Liver (tissue), 9 donors: ENCODE results near the gene LLGL2. TPM values are rescaled to one million over a fixed set of nuclear protein-coding genes. Genes with fewer than 3 reads are reported as not detected.

Source experiments
- DNase-seq: peaks from one replicate; pipeline ENCODE4 v3.0.0-alpha.2; 2017; ENCODE audit warnings: low spot score
- H3K27ac ChIP-seq, 2 donors: one replicate each; pipeline ENCODE4 v1.7.0; 2013; ENCODE audit warnings: inconsistent platforms in 2 of 2, low read length in 2 of 2, control low read depth in 1 of 2, low read depth in 1 of 2, mild to moderate bottlenecking in 1 of 2
- H3K27me3 ChIP-seq, 4 donors: one replicate each; pipeline versions ENCODE4 v1.6.1 to v1.7.0; 2013; ENCODE audit warnings: low read length in 3 of 4, inconsistent platforms in 1 of 4, mild to moderate bottlenecking in 1 of 4, moderate library complexity in 1 of 4; ENCODE audit not compliant: control insufficient read depth in 4 of 4, insufficient read depth in 4 of 4
- H3K36me3 ChIP-seq, 4 donors: one replicate each; pipeline versions ENCODE4 v1.6.1 to v1.7.0; 2013; ENCODE audit warnings: low read length in 3 of 4, mild to moderate bottlenecking in 3 of 4, low read depth in 1 of 4, moderate library complexity in 1 of 4; ENCODE audit not compliant: control insufficient read depth in 4 of 4, insufficient read depth in 3 of 4
- H3K4me1 ChIP-seq, 4 donors: one replicate each; pipeline versions ENCODE4 v1.6.1 to v1.7.0; 2013; ENCODE audit warnings: low read length in 3 of 4, mild to moderate bottlenecking in 3 of 4, moderate library complexity in 1 of 4; ENCODE audit not compliant: control insufficient read depth in 4 of 4, insufficient read depth in 4 of 4
- H3K4me3 ChIP-seq, 3 donors: one replicate each; pipeline versions ENCODE4 v1.6.1 to v1.7.0; 2013; ENCODE audit warnings: low read length in 3 of 3, control low read depth in 1 of 3, low read depth in 1 of 3, mild to moderate bottlenecking in 1 of 3
- H3K9ac ChIP-seq, 2 donors: one replicate each; pipeline ENCODE4 v1.7.0; 2013; ENCODE audit warnings: low read length in 2 of 2, mild to moderate bottlenecking in 2 of 2, moderate library complexity in 2 of 2, control low read depth in 1 of 2, low read depth in 1 of 2
- H3K9me3 ChIP-seq, 4 donors: one replicate each; pipeline versions ENCODE4 v1.6.1 to v1.7.0; 2013; ENCODE audit warnings: low read length in 3 of 4; ENCODE audit not compliant: control insufficient read depth in 4 of 4
- FOXA1 ChIP-seq: IDR thresholded peaks from 2 replicates; pipeline ENCODE4 v1.6.1; 2016; ENCODE audit warnings: antibody characterized with exemption
- FOXA2 ChIP-seq: IDR thresholded peaks from 2 replicates; pipeline ENCODE4 v1.6.1; 2016; ENCODE audit warnings: antibody characterized with exemption
- GABPA ChIP-seq, 2 donors: IDR thresholded peaks in 1 of 2; conservative IDR thresholded peaks in 1 of 2; 2 replicates each; pipeline ENCODE4 v1.6.1; 2016; ENCODE audit warnings: antibody characterized with exemption in 2 of 2, mild to moderate bottlenecking in 1 of 2, moderate library complexity in 1 of 2
- HNF4A ChIP-seq, 2 donors: conservative IDR thresholded peaks; 2 replicates each; pipeline ENCODE4 v1.6.1; 2016; ENCODE audit warnings: antibody characterized with exemption in 2 of 2, mild to moderate bottlenecking in 2 of 2
- HNF4G ChIP-seq: IDR thresholded peaks from 2 replicates; pipeline ENCODE4 v1.6.1; 2016; ENCODE audit warnings: antibody characterized with exemption
- JUND ChIP-seq, 2 donors: IDR thresholded peaks; 2 replicates each; pipeline ENCODE4 v1.6.1; 2016; ENCODE audit warnings: antibody characterized with exemption in 2 of 2
- NR2F2 ChIP-seq: IDR thresholded peaks from 2 replicates; pipeline ENCODE4 v1.6.1; 2016; ENCODE audit warnings: antibody characterized with exemption
- RAD21 ChIP-seq, 2 donors: IDR thresholded peaks; 2 replicates each; pipeline ENCODE4 v1.6.1; 2016; ENCODE audit warnings: antibody characterized with exemption in 2 of 2, mild to moderate bottlenecking in 2 of 2
- RXRA ChIP-seq, 2 donors: IDR thresholded peaks; 2 replicates each; pipeline ENCODE4 v1.6.1; 2017 to 2018; ENCODE audit warnings: antibody characterized with exemption in 2 of 2, mild to moderate bottlenecking in 1 of 2
- TAF1 ChIP-seq: conservative IDR thresholded peaks from 2 replicates; pipeline ENCODE4 v1.6.1; 2016; ENCODE audit warnings: antibody characterized with exemption, mild to moderate bottlenecking
- YY1 ChIP-seq: IDR thresholded peaks from 2 replicates; pipeline ENCODE4 v1.6.1; 2016; ENCODE audit warnings: antibody characterized with exemption, mild to moderate bottlenecking
- WGBS: extraction: QIAGEN DNeasy Blood & Tissue Kit; methylation state at CpG from one replicate; pipeline ENCODE4 v1.1.7; 2013; 5-methylcytosine and 5-hydroxymethylcytosine counted together
- polyA plus RNA-seq, 2 donors: library from polyadenylated mRNA; stranded (reverse) in 1 of 2; unstranded in 1 of 2; fragments of 200-250 nt in 1 of 2; fragments of >200 nt in 1 of 2; fragmentation: Nextera tagmentation in 1 of 2; extraction: Ambion mirVana in 1 of 2; gene quantifications; one replicate each; pipeline versions ENCODE4 v1.2.1 to v1.2.3, GENCODE V29; 2013 to 2015
- total RNA-seq, 2 donors: library from RNA; depleted of rRNA; stranded (reverse); fragments of >200 nt; gene quantifications; one replicate each; pipeline ENCODE4 v1.2.3, GENCODE V29; 2014
- TF ChIP-seq, protein P1 (sequence below): IDR thresholded peaks from 2 replicates; pipeline ENCODE4 v1.6.1; 2016; ENCODE audit warnings: antibody characterized with exemption
- TF ChIP-seq, protein P2 (sequence below): IDR thresholded peaks from 2 replicates; pipeline ENCODE4 v1.6.1; 2016; ENCODE audit warnings: antibody characterized with exemption
- TF ChIP-seq, protein P3 (sequence below): IDR thresholded peaks from 2 replicates; pipeline ENCODE4 v1.6.1; 2016; ENCODE audit warnings: antibody characterized with exemption
- TF ChIP-seq, protein P4 (sequence below): fragments of 150-350 bp; IDR thresholded peaks from 2 replicates; pipeline ENCODE4 v1.5.1; 2017; ENCODE audit warnings: improper control_type of control experiment, low read depth, low read length; ENCODE audit not compliant: missing input control
- TF ChIP-seq, protein P5 (sequence below): IDR thresholded peaks from 2 replicates; pipeline ENCODE4 v1.6.1; 2016; ENCODE audit warnings: antibody characterized with exemption, mild to moderate bottlenecking
- donor health status: healthy.
- donor health status: healthy.
- donor health status: healthy.
- donor health status: healthy.
- donor health status: healthy.

The LLGL2 gene
- total and polyA plus RNA-seq, 4 donors = 23.2 to 69.6 (median 38.5) TPM

DNA sequence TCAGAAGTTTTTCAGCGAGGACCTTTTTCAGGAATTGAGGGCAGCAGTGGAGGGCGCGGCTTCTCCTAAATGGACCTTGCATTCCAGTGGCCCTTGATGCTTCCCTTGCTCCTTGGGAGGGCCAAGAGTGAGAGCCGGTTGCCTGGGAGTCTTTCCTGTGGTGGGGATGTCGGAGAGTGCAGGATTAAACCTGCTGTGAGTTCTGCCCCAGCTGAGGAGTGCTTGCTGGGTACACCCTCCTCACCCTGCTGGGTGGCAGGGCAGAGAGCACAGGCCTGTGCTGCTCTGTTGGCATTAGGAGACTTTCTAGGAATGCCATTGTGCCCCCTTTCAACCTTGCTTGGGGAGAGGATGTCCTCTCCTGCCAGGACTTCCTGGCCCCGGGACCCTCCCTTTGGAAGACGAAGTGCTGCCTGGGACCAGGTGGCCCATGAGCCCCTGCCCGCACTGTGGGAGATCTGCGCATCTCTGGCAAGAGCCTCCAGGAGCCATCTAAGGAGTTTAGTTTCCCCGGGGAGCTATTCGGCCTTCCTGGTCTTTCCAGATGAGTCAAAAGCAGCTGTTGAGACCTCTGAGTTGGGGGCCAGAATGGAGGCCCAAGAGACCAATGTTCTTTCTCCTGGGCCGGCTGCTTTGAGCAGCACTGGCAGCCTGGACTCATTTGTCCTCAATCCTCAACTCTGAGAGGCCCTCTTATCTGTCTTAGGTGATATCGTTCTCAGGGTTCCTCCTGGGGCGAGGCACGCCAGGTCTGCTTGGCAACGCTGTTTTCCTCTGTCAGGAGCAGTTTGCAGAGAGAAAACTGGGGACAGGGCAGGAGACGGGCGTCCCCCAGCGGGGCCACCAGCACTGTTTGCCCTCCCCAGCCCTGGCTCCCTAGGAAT lies 5.6 kb downstream of the LLGL2 start:
- Histone ChIP-seq H3K36me3 (peaks cover 0 to 10% (median 3%) of the 10 kb centered on the region in 4 donors), H3K27ac (no peak overlapping the region), H3K4me1 (peaks cover 4 to 16% (median 8%) of the 10 kb centered on the region in 4 donors)

DNA sequence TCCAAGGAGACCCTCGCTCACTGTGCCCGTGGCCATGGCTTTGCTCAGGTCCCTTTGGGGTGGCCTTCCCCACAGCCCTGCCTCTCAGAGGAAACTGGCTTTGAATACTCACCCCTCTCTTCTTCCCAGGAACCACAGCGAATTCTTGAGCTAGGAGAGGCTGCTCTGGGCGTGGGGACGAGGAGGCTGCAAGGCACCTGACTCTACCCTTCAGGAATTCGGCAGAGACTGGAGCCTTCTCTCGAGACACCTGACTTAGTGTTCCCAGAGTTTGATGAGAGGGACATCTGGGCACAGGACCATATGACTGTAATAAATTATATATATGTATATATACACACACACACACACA lies 6.2 kb downstream of the LLGL2 start:
- Histone ChIP-seq H3K27ac (no peak overlapping the region), H3K4me1 (peaks cover under 1 to 9% (median 3%) of the 10 kb centered on the region in 4 donors)
- TF ChIP-seq FOXA2 = no peak
- TF ChIP-seq, protein P1, sequence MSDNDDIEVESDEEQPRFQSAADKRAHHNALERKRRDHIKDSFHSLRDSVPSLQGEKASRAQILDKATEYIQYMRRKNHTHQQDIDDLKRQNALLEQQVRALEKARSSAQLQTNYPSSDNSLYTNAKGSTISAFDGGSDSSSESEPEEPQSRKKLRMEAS = no peak
- TF ChIP-seq, protein P2, sequence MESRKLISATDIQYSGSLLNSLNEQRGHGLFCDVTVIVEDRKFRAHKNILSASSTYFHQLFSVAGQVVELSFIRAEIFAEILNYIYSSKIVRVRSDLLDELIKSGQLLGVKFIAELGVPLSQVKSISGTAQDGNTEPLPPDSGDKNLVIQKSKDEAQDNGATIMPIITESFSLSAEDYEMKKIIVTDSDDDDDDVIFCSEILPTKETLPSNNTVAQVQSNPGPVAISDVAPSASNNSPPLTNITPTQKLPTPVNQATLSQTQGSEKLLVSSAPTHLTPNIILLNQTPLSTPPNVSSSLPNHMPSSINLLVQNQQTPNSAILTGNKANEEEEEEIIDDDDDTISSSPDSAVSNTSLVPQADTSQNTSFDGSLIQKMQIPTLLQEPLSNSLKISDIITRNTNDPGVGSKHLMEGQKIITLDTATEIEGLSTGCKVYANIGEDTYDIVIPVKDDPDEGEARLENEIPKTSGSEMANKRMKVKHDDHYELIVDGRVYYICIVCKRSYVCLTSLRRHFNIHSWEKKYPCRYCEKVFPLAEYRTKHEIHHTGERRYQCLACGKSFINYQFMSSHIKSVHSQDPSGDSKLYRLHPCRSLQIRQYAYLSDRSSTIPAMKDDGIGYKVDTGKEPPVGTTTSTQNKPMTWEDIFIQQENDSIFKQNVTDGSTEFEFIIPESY = no peak
- TF ChIP-seq HNF4A (conservative IDR thresholded peaks at IDR 0.05) = no peak
- TF ChIP-seq, protein P3, sequence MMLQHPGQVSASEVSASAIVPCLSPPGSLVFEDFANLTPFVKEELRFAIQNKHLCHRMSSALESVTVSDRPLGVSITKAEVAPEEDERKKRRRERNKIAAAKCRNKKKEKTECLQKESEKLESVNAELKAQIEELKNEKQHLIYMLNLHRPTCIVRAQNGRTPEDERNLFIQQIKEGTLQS = no peak
- TF ChIP-seq YY1 = no peak
- TF ChIP-seq, protein P4, sequence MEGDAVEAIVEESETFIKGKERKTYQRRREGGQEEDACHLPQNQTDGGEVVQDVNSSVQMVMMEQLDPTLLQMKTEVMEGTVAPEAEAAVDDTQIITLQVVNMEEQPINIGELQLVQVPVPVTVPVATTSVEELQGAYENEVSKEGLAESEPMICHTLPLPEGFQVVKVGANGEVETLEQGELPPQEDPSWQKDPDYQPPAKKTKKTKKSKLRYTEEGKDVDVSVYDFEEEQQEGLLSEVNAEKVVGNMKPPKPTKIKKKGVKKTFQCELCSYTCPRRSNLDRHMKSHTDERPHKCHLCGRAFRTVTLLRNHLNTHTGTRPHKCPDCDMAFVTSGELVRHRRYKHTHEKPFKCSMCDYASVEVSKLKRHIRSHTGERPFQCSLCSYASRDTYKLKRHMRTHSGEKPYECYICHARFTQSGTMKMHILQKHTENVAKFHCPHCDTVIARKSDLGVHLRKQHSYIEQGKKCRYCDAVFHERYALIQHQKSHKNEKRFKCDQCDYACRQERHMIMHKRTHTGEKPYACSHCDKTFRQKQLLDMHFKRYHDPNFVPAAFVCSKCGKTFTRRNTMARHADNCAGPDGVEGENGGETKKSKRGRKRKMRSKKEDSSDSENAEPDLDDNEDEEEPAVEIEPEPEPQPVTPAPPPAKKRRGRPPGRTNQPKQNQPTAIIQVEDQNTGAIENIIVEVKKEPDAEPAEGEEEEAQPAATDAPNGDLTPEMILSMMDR = no peak
- TF ChIP-seq RXRA (IDR thresholded peaks at IDR 0.05) = no peak
- TF ChIP-seq, protein P5, sequence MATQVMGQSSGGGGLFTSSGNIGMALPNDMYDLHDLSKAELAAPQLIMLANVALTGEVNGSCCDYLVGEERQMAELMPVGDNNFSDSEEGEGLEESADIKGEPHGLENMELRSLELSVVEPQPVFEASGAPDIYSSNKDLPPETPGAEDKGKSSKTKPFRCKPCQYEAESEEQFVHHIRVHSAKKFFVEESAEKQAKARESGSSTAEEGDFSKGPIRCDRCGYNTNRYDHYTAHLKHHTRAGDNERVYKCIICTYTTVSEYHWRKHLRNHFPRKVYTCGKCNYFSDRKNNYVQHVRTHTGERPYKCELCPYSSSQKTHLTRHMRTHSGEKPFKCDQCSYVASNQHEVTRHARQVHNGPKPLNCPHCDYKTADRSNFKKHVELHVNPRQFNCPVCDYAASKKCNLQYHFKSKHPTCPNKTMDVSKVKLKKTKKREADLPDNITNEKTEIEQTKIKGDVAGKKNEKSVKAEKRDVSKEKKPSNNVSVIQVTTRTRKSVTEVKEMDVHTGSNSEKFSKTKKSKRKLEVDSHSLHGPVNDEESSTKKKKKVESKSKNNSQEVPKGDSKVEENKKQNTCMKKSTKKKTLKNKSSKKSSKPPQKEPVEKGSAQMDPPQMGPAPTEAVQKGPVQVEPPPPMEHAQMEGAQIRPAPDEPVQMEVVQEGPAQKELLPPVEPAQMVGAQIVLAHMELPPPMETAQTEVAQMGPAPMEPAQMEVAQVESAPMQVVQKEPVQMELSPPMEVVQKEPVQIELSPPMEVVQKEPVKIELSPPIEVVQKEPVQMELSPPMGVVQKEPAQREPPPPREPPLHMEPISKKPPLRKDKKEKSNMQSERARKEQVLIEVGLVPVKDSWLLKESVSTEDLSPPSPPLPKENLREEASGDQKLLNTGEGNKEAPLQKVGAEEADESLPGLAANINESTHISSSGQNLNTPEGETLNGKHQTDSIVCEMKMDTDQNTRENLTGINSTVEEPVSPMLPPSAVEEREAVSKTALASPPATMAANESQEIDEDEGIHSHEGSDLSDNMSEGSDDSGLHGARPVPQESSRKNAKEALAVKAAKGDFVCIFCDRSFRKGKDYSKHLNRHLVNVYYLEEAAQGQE = no peak
- TF ChIP-seq NR2F2 = no peak
- TF ChIP-seq FOXA1 = no peak
- TF ChIP-seq GABPA (IDR thresholded peaks at IDR 0.05 in 1 of 2, conservative IDR thresholded peaks at IDR 0.05 in 1 of 2) = no peak
- no peak for TF ChIP-seq TAF1
- no peak for TF ChIP-seq JUND (IDR thresholded peaks at IDR 0.05)
- TF ChIP-seq HNF4G = no peak
- no peak for TF ChIP-seq RAD21 (IDR thresholded peaks at IDR 0.05)

More for the DNA sequence above, 5.6 kb downstream of the LLGL2 start:
- WGBS = 90% methylated on average over 19 of the region's 19 CpGs
- Histone ChIP-seq H3K27me3 (no peaks in the 10 kb centered on the region), H3K4me3 (no peak overlapping the region), H3K9me3 (no peaks in the 10 kb centered on the region), H3K9ac (no peak overlapping the region)
- DNase-seq = no peak
- TF ChIP-seq FOXA2 (no peak), GABPA (IDR thresholded peaks at IDR 0.05 in 1 of 2, conservative IDR thresholded peaks at IDR 0.05 in 1 of 2) (no peak)
- TF ChIP-seq, protein P1 = no peak

More for the DNA sequence above, 6.2 kb downstream of the LLGL2 start:
- Histone ChIP-seq H3K36me3 (peaks cover 0 to 10% (median 3%) of the 10 kb centered on the region in 4 donors), H3K9ac (no peak overlapping the region), H3K4me3 (no peak overlapping the region), H3K27me3 (no peaks in the 10 kb centered on the region), H3K9me3 (no peaks in the 10 kb centered on the region)
- DNase-seq = no peak
- WGBS = 90% methylated on average over 7 of the region's 7 CpGs
